Measurements from ENCODE around the gene TMEM132D.

DNA sequence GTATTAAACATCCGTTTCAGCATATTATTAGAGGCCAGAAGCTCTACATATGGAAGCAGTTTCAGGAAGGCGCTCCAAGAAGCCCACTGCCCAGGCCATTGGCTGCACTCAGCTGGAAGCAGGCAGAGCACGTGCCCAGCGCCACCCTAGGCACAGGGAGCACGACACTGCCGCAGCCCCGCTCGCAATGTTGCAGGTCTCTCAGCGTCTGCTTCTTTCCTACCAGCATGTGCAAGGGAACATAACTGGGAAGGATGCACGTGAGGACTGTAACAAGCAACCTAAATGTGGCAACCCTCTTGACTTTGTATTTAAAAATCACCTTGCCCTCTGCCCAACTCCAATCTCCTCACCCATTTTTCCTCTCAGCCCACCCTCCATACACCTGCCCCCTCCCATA is 3.5 kb downstream of the TMEM132D start:
- TF ChIP-seq, protein P1, sequence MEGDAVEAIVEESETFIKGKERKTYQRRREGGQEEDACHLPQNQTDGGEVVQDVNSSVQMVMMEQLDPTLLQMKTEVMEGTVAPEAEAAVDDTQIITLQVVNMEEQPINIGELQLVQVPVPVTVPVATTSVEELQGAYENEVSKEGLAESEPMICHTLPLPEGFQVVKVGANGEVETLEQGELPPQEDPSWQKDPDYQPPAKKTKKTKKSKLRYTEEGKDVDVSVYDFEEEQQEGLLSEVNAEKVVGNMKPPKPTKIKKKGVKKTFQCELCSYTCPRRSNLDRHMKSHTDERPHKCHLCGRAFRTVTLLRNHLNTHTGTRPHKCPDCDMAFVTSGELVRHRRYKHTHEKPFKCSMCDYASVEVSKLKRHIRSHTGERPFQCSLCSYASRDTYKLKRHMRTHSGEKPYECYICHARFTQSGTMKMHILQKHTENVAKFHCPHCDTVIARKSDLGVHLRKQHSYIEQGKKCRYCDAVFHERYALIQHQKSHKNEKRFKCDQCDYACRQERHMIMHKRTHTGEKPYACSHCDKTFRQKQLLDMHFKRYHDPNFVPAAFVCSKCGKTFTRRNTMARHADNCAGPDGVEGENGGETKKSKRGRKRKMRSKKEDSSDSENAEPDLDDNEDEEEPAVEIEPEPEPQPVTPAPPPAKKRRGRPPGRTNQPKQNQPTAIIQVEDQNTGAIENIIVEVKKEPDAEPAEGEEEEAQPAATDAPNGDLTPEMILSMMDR (IDR thresholded peaks at IDR 0.05; ENCODE audit: insufficient read depth, low read length, poor library complexity, severe bottlenecking): no peak
- TF ChIP-seq EZH2phosphoT487 (conservative IDR thresholded peaks at IDR 0.05; ENCODE audit: low read length): no peak

All from SU-DHL-6 (cell line).